GM21515 (cell line): ENCODE measurements around the gene SGIP1.
"Not testable (repeated sequence)": the region's sequence is repeated elsewhere in the genome, so short reads cannot be mapped to it uniquely, and the experiment has no call there.

Source experiments
- ATAC-seq: cut with Tn5 transposase; IDR thresholded peaks from one replicate; pipeline ENCODE4 v1.9.1; 2021; ENCODE audit not compliant: unreplicated experiment

SGIP1 gene

DNA sequence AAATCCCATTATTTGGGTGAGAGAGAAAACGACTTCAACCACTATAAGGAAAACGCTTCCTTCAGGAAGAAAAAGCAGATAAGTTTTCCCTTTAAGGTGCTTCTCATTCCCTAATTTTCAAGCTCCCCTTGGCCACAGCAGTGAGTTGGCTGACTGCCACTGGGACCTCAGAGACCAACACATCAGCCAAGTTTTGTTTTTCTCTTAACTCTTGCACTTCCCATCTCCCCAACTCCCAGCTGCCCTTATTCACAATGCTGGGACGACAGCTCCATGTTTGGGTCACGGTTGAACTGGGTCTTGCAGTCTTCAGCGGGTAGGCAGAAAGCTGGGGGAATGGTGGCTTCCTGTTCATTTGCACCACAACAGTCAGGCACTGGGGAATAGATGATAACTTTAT lies 18.9 kb downstream of the SGIP1 start:
- no peak for ATAC-seq

DNA sequence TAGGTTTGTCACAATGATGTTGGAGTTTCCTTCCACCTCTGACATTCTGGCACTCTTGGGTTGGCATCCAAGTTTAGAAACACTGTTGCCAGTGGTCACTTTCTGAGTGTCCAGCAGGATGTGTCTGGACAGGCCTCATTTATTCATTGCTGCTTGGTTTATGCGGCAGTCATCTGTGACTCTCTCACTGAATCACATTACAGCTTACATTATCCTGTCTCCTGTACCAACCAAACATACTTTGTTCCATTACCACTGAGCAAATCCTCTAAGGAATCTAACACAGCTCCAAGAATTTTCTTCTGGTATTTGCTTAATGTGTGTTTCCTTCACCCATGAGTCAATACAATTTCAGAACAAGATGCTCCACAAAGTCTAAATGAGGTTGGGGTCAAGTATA lies 19.9 kb downstream of the SGIP1 start:
- no peak for ATAC-seq

DNA sequence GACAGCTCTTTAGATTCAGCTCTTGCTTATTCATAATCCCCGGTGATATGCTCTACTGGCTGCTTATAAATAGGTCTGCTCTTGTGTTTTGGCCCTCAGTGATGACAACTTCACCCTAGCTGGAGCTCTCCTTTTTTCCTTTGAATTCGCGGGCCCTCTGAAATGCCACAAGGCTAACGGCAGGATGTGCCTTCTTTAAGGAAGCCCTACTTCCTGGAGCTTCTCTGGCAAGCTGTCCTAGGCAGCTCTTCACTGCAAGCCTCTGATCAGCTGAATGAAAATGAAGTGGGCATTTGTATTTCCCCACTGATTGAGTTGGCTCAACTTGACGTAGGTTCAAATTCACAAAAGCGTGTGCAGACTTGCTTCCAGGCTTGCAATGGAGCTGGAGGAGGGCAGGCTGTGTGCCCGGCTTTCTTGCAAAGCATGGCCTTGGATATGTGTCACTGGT lies 22.2 kb downstream of the SGIP1 start:
- ATAC-seq = no peak

DNA sequence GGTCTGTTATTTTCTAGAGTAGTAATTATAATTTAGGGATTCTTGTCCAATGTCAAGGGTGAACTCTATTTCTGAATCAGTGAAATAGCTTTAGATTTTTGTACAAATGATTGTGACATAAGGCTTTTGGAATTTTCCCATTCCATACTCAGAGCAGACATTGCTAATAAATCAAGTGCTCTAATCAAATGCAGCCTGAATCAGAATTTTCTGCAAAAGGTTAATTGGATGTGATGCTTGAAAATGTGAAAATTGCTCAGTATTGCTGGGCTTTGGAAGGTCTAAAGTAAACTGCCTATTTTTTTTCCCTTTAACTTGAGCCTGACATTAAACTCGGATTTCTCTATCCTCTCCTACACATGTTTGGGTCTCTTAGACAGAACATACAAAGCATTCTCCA lies 23.2 kb downstream of the SGIP1 start:
- no peak for ATAC-seq

GRCh38 chr1:66559517-66559916 lies 25.6 kb downstream of the SGIP1 start:
- no peak for ATAC-seq

DNA sequence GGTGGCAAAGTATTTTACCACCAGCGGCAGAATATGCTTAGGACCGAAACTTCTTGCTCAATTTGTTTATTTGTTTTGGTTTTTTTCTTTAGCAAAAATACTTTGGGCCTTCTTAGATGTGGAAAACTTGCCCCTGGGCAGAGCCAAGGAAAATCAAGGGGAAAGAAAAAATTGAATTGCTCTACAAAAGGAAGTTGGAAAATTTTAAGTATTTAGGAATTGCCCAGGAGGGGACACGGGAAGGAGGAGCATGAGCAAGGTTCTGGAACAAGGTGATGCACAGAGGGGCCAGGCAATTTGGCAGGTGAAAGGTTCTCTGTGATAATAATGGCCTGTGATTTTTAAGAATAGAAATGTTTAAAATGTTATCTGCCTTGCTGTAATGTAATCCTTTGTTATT lies 28.6 kb downstream of the SGIP1 start:
- no peak for ATAC-seq

DNA sequence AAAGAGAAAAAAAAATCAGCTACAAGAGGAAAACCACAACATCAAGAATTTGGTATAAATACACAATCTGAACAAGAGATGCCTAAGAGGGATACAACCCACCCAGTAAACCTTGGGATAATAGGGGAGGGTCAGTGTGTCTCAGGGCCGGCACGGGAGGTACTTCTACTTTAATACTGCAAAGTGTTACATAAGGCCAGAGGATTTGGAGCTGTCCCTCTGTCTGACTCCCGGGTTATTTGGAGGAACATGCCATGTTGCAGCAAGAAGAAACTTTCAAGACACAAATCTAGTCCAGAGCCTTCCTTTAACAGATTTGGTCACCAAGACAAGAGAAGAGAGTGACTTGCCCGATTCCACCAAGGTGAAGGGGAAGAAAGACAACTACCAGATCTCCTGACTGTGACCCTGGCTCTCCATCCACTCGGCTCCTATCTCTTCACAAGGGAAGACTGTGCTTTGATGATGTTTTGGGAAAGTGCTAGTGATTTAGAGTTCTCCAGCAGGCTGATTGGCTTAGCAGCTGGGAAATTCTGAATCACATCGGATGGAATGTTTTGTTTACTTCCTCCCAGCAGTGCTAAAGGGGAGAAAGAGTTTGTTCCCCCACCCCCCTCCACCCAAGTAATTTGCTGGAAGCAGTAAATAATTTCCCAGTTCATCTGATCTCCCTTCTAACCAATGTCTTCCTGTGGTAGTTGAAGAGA lies 29.3 kb downstream of the SGIP1 start:
- ATAC-seq = no peak

DNA sequence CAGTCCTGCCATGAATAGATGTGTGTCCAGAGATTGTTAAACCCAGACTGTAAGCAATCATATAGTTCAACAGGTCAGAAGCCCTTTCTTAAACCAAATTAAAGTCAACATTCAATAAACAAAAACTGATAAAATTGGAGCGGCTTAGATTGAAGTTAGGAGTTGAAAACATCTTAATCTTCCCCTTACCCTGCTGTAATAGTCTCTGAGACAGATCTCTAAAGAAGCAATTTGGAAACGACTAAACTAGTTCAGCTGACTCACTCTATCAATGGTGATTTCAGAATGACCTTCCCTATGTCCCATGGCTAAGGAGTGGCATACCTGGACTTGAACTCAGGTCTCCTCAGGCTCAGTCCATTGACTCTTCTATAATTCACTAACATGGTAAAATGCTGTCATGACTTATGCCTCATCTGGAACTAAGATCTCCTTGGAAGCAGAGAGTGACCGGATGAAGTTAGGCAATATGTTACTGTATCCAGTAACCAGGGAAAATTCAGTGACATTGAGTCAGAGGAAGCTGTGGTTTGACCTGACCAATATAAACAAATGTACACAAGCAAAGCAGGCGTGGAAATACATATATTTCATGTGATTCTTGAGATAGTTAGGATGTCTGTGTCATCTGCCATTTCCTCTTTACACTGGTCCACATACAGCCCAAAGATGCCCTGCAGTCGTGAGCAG lies 30.1 kb downstream of the SGIP1 start:
- no peak for ATAC-seq

GRCh38 chr1:66570196-66570595 lies 36.2 kb downstream of the SGIP1 start:
- ATAC-seq = no peak

DNA sequence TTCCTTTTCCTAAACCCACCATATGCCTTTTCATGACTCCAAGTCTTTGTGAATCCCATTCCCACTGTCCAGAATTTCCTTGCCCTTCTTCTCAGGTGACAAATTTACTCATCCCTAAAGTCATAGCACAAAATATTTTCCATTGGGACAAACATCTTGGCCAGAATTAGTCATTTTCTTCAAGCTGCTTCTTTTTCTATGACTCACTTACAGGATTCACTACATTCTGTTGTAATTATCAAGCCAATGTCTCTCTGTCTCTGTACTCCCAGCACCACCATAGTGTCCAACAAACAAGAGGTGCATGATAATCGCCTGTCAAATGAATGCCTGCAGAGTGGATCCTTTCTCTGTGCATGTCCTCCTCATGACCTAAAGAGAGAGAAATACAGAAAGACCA lies 37.8 kb downstream of the SGIP1 start:
- no peak for ATAC-seq

DNA sequence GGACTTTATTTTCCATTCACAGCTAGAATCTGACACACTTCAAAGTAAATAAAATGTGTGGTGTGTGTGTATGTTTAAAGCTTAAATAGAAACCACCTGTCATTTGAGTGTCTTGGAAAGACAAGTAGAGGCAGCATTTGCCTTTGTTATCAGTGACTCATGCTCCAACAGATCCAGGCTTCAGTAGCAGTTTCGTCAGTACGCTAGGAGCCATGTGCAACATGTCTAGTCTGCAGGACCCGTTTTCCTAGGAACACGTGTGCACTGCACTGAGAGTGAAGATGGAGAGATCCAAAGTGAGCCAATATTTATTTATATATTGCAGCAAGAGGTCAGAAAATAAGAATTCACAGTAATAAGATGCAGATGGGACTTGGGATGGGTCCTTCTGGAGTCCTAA lies 41.8 kb downstream of the SGIP1 start:
- no peak for ATAC-seq

GRCh38 chr1:66576645-66577044 lies 42.7 kb downstream of the SGIP1 start:
- no peak for ATAC-seq

DNA sequence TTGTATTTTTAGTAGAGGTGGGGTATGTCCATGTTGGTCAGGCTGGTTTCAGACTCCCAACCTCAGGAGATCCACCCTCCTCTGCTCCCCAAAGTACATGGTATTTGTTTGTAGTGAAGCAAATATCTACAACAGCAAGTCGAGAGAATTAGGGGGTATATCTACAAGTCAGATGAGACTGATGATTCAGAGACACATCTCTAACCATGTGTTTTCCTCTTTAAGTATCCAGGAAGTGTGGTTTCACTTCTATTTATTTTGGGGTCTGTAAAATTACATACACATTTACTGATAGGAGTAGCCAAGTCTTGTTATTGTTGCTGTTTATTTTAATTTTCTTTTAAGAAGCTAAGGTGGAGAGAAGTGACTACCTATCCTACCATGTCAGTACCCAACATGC lies 44.9 kb downstream of the SGIP1 start:
- ATAC-seq = no peak

GRCh38 chr1:66580081-66580480 lies 46.1 kb downstream of the SGIP1 start:
- no peak for ATAC-seq

GRCh38 chr1:66583021-66583420 lies 49.1 kb downstream of the SGIP1 start:
- ATAC-seq = no peak

GRCh38 chr1:66585002-66585401 lies 51.0 kb downstream of the SGIP1 start:
- ATAC-seq = no peak

- no peak for ATAC-seq
These were observed 55.4 kb downstream of the SGIP1 start for GRCh38 chr1:66589326-66589725.

DNA sequence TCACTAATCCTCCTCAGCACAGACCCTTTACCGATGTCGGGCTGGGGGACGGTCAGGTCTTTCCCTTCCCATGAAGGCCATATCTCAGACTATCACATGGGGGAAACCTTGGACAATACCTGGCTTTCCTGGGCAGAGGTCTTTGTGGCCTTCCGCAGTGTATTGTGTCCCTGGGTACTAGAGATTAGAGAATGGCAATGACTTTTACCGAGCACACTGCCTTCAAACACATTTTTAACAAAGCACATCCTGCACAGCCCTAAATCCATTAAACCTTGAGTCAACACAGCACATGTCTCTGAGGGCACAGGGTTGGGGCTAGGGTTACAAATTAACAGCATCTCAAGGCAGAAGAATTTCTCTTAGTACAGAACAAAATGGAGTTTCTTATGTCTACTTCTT lies 58.2 kb downstream of the SGIP1 start:
- not testable (repeated sequence) for ATAC-seq

DNA sequence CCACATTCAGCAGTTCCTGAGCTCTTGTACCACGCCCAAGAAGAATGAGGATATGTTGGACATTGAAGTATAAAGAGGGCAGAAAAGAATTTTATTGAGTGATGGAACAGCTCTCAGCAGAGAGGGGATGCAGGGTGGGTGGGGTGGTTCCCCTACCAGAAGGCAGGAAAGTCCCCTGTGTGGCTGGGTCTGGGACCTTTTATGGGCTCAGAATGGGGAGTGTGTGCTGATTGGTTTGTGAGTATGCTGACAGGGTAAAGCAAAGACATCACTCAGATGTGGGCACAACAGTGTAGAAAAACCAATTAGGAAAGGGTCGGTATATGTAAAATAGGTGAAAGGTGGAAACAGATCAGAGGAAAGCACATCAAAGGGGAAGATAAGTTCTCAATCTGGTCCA lies 62.2 kb downstream of the SGIP1 start:
- no peak for ATAC-seq

GRCh38 chr1:66597500-66597899 lies 63.5 kb downstream of the SGIP1 start:
- no peak for ATAC-seq

DNA sequence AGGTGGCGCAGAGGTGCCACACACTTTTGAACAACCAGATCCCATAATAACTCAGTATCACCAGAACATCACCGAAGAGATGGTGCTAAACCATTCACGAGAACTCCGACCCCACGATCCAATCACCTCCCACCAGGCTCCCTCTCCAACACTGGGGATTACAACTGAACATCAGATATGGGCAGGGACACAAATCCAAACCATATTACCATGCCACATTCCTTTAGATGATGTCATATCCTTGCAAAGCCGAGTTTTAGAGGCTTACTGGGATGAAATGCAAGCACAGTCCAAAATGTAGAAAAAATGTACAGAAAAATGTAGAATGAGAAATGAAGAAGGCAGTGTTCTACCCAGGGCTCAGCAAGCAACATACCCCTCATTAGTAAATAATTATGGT lies 64.7 kb downstream of the SGIP1 start:
- ATAC-seq = no peak

DNA sequence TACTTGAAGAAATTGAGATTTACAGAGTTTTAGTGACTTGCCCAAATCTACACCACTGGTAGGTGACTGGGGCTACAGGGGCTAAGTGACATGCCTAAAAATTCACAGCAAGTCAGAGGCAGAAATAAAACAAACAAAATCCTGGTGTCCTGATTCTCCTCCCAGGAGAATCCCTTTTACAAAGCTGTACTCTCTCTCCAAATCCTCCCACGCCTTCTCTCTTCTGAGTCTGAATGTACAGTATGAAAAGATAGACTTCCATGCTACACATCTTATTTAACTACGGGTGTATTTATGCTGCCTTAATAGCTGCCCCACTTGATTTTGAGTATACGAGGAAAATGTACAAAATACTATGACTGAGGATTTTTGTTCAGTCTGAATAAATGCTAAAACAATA lies 65.4 kb downstream of the SGIP1 start:
- no peak for ATAC-seq
